SK-N-SH (cell line): ENCODE measurements around the gene RFX3. TPM values are rescaled to one million over a fixed set of nuclear protein-coding genes. Genes with fewer than 3 reads are reported as not detected.

Source experiments
- CTCF ChIA-PET: fragments of 300-600, 350-600 bp; formaldehyde crosslinking; extraction: SDS; loops from one replicate; lab custom pipeline; 2021; lab: Yijun Ruan, JAX
- POLR2A ChIA-PET: fragments of 350-600 bp; sonication (Branson Sonifier 250); formaldehyde crosslinking; extraction: SDS; loops from one replicate; lab custom pipeline; 2020; ENCODE audit warnings: antibody characterized with exemption, inconsistent platforms; lab: Yijun Ruan, JAX
- DNase-seq: peaks from one replicate; pipeline ENCODE4 v3.0.0; 2012
- H2AFZ ChIP-seq: fragments of 200-600 bp; sonication (generic); 2 replicates; pipeline ENCODE4 v1.8.1; 2016; ENCODE audit warnings: antibody characterized with exemption, mild to moderate bottlenecking, low read depth
- H3F3A ChIP-seq: fragments of 200-600 bp; sonication (generic); replicated peaks from 2 replicates; pipeline ENCODE3; 2016; ENCODE audit warnings: antibody characterized with exemption, mild to moderate bottlenecking; ENCODE audit not compliant: insufficient read depth
- H3K27ac ChIP-seq, 2 experiments: fragments of 200-500 bp in 1 of 2; fragments of 200-600 bp in 1 of 2; sonication (Bioruptor generic) in 1 of 2; sonication (generic), shearing (Covaris generic) in 1 of 2; 2 replicates each; pipeline versions ENCODE4 v1.5.1 to v1.6.1; 2014 to 2016; ENCODE audit warnings: low read depth in 2 of 2, inconsistent platforms in 1 of 2, low read length in 1 of 2, mild to moderate bottlenecking in 1 of 2, mixed read lengths in 1 of 2
- H3K27me3 ChIP-seq: fragments of 200-600 bp; sonication (generic), shearing (Covaris generic); 2 replicates; pipeline ENCODE4 v1.6.1; 2016; ENCODE audit warnings: mixed run types; ENCODE audit not compliant: insufficient read depth
- H3K36me3 ChIP-seq, 2 experiments: fragments of 200-500 bp in 1 of 2; fragments of 200-600 bp in 1 of 2; sonication (Bioruptor generic) in 1 of 2; sonication (generic) in 1 of 2; replicated peaks in 1 of 2; 2 replicates each; pipeline versions ENCODE3 to v1.5.1; 2014 to 2016; ENCODE audit warnings: low read length in 1 of 2, mild to moderate bottlenecking in 1 of 2; ENCODE audit not compliant: insufficient read depth in 2 of 2, control insufficient read depth in 1 of 2
- H3K4me1 ChIP-seq, 2 experiments: fragments of 200-500 bp in 1 of 2; fragments of 200-600 bp in 1 of 2; sonication (Bioruptor generic) in 1 of 2; sonication (generic), shearing (Covaris generic) in 1 of 2; 2 replicates each; pipeline versions ENCODE4 v1.5.1 to v1.6.1; 2014 to 2016; ENCODE audit warnings: low read depth in 1 of 2, low read length in 1 of 2, mixed run types in 1 of 2; ENCODE audit not compliant: insufficient read depth in 2 of 2, control insufficient read depth in 1 of 2
- H3K4me2 ChIP-seq: fragments of 200-600 bp; sonication (generic), shearing (Covaris generic); 2 replicates; pipeline ENCODE4 v1.6.1; 2017; ENCODE audit warnings: mixed run types
- H3K4me3 ChIP-seq, 2 experiments: fragments of 200-500 bp in 1 of 2; fragments of 200-600 bp in 1 of 2; sonication (Bioruptor generic) in 1 of 2; sonication (generic), shearing (Covaris generic) in 1 of 2; 2 replicates each; pipeline versions ENCODE4 v1.5.1 to v1.8.1; 2014 to 2016; ENCODE audit warnings: low read depth in 2 of 2, inconsistent platforms in 1 of 2, low read length in 1 of 2, mild to moderate bottlenecking in 1 of 2, mixed read lengths in 1 of 2, moderate library complexity in 1 of 2
- H3K79me2 ChIP-seq: fragments of 200-600 bp; sonication (generic); 2 replicates; pipeline ENCODE4 v1.8.1; 2017; ENCODE audit warnings: mild to moderate bottlenecking; ENCODE audit not compliant: insufficient read depth
- H3K9ac ChIP-seq: fragments of 200-600 bp; sonication (generic); 2 replicates; pipeline ENCODE4 v1.6.1; 2017; ENCODE audit warnings: mixed run types
- H3K9me2 ChIP-seq: fragments of 200-600 bp; sonication (generic); 2 replicates; pipeline ENCODE4 v1.6.1; 2017; ENCODE audit warnings: mixed run types
- H3K9me3 ChIP-seq: fragments of 200-600 bp; sonication (generic); 2 replicates; pipeline ENCODE4 v1.6.1; 2017; ENCODE audit warnings: mixed run types, mild to moderate bottlenecking, moderate library complexity
- H4K20me1 ChIP-seq: fragments of 200-600 bp; sonication (generic); 2 replicates; pipeline ENCODE4 v1.6.1; 2017; ENCODE audit warnings: mild to moderate bottlenecking, mixed run types; ENCODE audit not compliant: insufficient read depth
- CHD2 ChIP-seq: fragments of 150-350 bp; IDR thresholded peaks from 2 replicates; pipeline ENCODE4 v1.6.1; 2018; ENCODE audit warnings: low read length; ENCODE audit not compliant: partially characterized antibody
- ELF1 ChIP-seq: IDR thresholded peaks from 2 replicates; pipeline ENCODE4 v1.4.0; 2012
- EP300 ChIP-seq, 2 experiments: IDR thresholded peaks; 2 replicates each; pipeline versions ENCODE4 v1.4.0 to v1.6.1; 2012; ENCODE audit warnings: borderline replicate concordance in 1 of 2, low read depth in 1 of 2, low read length in 1 of 2
- MEF2A ChIP-seq: IDR thresholded peaks from 2 replicates; pipeline ENCODE4 v1.4.0; 2012; ENCODE audit warnings: low read depth, borderline replicate concordance
- POLR2AphosphoS5 ChIP-seq: IDR thresholded peaks from 2 replicates; pipeline ENCODE4 v1.6.1; 2012; ENCODE audit warnings: low read depth, low read length
- RCOR1 ChIP-seq: fragments of 150-350 bp; IDR thresholded peaks from 2 replicates; pipeline ENCODE4 v1.6.1; 2017; ENCODE audit warnings: antibody characterized with exemption, low read length
- RXRA ChIP-seq: IDR thresholded peaks from 2 replicates; pipeline ENCODE4 v1.4.0; 2012; ENCODE audit warnings: low read depth, mild to moderate bottlenecking, borderline replicate concordance
- SIN3A ChIP-seq: IDR thresholded peaks from 2 replicates; pipeline ENCODE4 v1.6.1; 2012; ENCODE audit warnings: low read depth, mild to moderate bottlenecking, low read length, moderate library complexity, borderline replicate concordance
- TCF12 ChIP-seq: IDR thresholded peaks from 2 replicates; pipeline ENCODE4 v1.4.0; 2012
- WGBS: methylation state at CpG from one replicate; pipeline ENCODE4 v1.1.6; 2017; ENCODE audit warnings: low lambda C conversion rate; 5-methylcytosine and 5-hydroxymethylcytosine counted together
- polyA plus RNA-seq, 3 experiments: library from polyadenylated mRNA; depleted of rRNA; stranded (reverse); fragments of >200 nt; gene quantifications; 2 replicates each; pipeline ENCODE4 v1.2.3, GENCODE V29; 2012
- TF ChIP-seq, protein P1 (sequence below): IDR thresholded peaks from 2 replicates; pipeline ENCODE4; 2012
- TF ChIP-seq, protein P2 (sequence below): fragments of 150-350 bp; IDR thresholded peaks from 2 replicates; pipeline ENCODE4 v1.6.1; 2016; ENCODE audit warnings: mild to moderate bottlenecking, low read depth, low read length
- TF ChIP-seq, protein P3 (sequence below): fragments of 200-600 bp; sonication (generic); IDR thresholded peaks from 2 replicates; pipeline ENCODE4 v1.6.1; 2017; ENCODE audit warnings: antibody characterized with exemption, mild to moderate bottlenecking, moderate library complexity
- TF ChIP-seq, protein P4 (sequence below): IDR thresholded peaks from 2 replicates; pipeline ENCODE4 v1.4.0; 2012; ENCODE audit warnings: low read depth, borderline replicate concordance

Gene RFX3
- polyA plus RNA-seq, 1 of the 3 experiments (the other 2 are of a cell fraction): 1.7 TPM

DNA sequence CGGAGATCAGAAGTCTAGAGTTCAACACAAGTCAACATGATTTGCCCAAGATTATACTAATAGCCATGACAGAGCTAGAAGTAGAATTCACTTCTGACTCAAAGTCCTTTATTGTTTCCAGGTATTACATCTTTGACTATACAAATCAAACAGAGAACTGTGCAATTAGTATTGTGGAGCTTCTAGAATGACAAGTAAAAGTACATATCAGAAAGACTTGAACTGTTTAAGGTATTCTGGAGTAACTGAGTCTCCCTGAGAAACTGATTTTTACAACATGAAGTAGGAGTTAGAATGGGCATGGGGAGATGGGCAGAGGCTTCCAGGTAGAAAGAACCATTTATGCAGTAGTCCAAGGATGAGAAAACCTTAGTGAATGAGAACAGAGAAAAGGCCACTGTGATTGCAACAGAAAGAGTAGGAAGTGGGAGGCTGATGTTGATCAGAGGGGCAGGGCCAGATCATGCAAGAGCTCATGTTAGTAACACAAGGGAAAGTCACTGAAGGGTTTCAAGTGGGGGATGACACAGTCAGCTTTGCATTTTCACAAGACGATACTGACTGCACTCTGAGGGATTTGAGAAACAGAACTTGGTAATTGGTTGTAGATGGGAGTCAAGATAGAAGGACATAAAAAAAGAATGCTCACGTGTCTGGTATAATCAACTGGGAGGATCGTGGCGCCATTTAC, 280.7 kb downstream of the RFX3 start:
- H3K9ac ChIP-seq: no peak overlapping the region
- H3K4me3 ChIP-seq: no peak overlapping the region
- no peaks in the 10 kb centered on the region for H3K9me2 ChIP-seq
- no peak overlapping the region for H3K27ac ChIP-seq
- H3K36me3 ChIP-seq: peaks cover 5 to 6% of the 10 kb centered on the region in 2 experiments
- H3K9me3 ChIP-seq: no peaks in the 10 kb centered on the region
- DNase-seq: no peak
- no peaks in the 10 kb centered on the region for H3F3A ChIP-seq
- no peaks in the 10 kb centered on the region for H3K27me3 ChIP-seq
- POLR2A ChIA-PET: no interaction called here
- no peaks in the 10 kb centered on the region for H3K4me1 ChIP-seq
- H3K4me2 ChIP-seq: no peak overlapping the region
- H2AFZ ChIP-seq: no peak overlapping the region
- TF ChIP-seq, protein P1, sequence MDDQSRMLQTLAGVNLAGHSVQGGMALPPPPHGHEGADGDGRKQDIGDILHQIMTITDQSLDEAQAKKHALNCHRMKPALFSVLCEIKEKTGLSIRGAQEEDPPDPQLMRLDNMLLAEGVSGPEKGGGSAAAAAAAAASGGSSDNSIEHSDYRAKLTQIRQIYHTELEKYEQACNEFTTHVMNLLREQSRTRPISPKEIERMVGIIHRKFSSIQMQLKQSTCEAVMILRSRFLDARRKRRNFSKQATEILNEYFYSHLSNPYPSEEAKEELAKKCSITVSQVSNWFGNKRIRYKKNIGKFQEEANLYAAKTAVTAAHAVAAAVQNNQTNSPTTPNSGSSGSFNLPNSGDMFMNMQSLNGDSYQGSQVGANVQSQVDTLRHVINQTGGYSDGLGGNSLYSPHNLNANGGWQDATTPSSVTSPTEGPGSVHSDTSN: no peak
- TF ChIP-seq, protein P2, sequence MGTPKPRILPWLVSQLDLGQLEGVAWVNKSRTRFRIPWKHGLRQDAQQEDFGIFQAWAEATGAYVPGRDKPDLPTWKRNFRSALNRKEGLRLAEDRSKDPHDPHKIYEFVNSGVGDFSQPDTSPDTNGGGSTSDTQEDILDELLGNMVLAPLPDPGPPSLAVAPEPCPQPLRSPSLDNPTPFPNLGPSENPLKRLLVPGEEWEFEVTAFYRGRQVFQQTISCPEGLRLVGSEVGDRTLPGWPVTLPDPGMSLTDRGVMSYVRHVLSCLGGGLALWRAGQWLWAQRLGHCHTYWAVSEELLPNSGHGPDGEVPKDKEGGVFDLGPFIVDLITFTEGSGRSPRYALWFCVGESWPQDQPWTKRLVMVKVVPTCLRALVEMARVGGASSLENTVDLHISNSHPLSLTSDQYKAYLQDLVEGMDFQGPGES: no peak
- 95% methylated on average over 5 of the region's 5 CpGs for WGBS
- H3K79me2 ChIP-seq: no peaks in the 10 kb centered on the region
- CTCF ChIA-PET: interaction anchor here (1.0 kb wide), 1 partner anchor 195 kb away, joined by 6 read pairs; no protein-coding TSS in a partner anchor
- H4K20me1 ChIP-seq: no peaks in the 10 kb centered on the region

DNA sequence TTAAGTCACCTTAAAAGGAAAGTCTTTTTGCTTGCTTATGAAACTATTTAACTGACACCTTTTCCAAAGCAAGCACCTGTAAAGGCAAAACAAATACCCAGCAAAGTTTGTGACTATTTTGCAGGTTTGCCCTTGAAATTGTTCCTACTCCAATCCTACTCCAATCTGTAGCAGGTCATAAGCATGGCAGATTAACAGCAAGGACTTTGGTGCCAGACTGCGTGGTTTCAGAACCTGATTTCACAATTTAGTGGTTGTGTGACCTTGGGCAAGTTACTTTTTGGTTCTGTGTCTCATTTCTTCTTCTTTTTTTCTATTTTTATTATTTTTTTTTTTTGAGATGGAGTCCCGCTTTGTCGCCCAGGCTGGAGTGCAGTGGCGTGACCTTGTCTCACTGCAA, 282.1 kb downstream of the RFX3 start:
- 99% methylated on average over 4 of the region's 4 CpGs for WGBS
- Histone ChIP-seq H3F3A (no peaks in the 10 kb centered on the region), H3K79me2 (no peaks in the 10 kb centered on the region), H3K4me3 (no peak overlapping the region), H2AFZ (no peak overlapping the region), H3K4me2 (no peak overlapping the region), H3K27me3 (no peaks in the 10 kb centered on the region), H3K9ac (no peak overlapping the region), H3K9me2 (no peaks in the 10 kb centered on the region), H3K36me3 (peaks cover 0 to 5% of the 10 kb centered on the region in 2 experiments), H3K27ac (no peak overlapping the region), H4K20me1 (no peaks in the 10 kb centered on the region)
- ChIA-PET POLR2A (no interaction called here), CTCF (interaction anchor here (1.1 kb wide), 1 partner anchor 9 kb away, joined by 3 read pairs; no protein-coding TSS in a partner anchor)
- DNase-seq: no peak
- TF ChIP-seq SIN3A: no peak
- no peak for TF ChIP-seq ELF1
- no peak for TF ChIP-seq CHD2
- no peak for TF ChIP-seq MEF2A
- TF ChIP-seq EP300 (IDR thresholded peaks at IDR 0.05; ENCODE audit: borderline replicate concordance in 1 of 2, low read depth in 1 of 2, low read length in 1 of 2): no peak
- TF ChIP-seq, protein P3, sequence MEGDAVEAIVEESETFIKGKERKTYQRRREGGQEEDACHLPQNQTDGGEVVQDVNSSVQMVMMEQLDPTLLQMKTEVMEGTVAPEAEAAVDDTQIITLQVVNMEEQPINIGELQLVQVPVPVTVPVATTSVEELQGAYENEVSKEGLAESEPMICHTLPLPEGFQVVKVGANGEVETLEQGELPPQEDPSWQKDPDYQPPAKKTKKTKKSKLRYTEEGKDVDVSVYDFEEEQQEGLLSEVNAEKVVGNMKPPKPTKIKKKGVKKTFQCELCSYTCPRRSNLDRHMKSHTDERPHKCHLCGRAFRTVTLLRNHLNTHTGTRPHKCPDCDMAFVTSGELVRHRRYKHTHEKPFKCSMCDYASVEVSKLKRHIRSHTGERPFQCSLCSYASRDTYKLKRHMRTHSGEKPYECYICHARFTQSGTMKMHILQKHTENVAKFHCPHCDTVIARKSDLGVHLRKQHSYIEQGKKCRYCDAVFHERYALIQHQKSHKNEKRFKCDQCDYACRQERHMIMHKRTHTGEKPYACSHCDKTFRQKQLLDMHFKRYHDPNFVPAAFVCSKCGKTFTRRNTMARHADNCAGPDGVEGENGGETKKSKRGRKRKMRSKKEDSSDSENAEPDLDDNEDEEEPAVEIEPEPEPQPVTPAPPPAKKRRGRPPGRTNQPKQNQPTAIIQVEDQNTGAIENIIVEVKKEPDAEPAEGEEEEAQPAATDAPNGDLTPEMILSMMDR: no peak
- TF ChIP-seq POLR2AphosphoS5: no peak
- no peak for TF ChIP-seq TCF12
- TF ChIP-seq RXRA: no peak
- TF ChIP-seq, protein P4, sequence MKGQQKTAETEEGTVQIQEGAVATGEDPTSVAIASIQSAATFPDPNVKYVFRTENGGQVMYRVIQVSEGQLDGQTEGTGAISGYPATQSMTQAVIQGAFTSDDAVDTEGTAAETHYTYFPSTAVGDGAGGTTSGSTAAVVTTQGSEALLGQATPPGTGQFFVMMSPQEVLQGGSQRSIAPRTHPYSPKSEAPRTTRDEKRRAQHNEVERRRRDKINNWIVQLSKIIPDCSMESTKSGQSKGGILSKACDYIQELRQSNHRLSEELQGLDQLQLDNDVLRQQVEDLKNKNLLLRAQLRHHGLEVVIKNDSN: no peak
- no peak for TF ChIP-seq RCOR1
- TF ChIP-seq, all 33 proteins: peak for 0
- H3K4me1 ChIP-seq: no peaks in the 10 kb centered on the region
- H3K9me3 ChIP-seq: no peaks in the 10 kb centered on the region
